PC-3 (cell line): Measurements from ENCODE around the gene HECW1.

ENCODE experiments used
- EZH2 ChIP-seq: fragments of 300-600 bp; sonication (generic); IDR thresholded peaks from one replicate; pipeline ENCODE4 v1.6.1; 2017; ENCODE audit warnings: antibody characterized with exemption, mild to moderate bottlenecking, low read length; ENCODE audit not compliant: unreplicated experiment
- TF ChIP-seq, protein P1 (sequence below): fragments of 300-600 bp; sonication (generic); conservative IDR thresholded peaks from 2 replicates; pipeline ENCODE4 v1.5.1; 2017; ENCODE audit warnings: antibody characterized with exemption, low read depth, mild to moderate bottlenecking, low read length

DNA sequence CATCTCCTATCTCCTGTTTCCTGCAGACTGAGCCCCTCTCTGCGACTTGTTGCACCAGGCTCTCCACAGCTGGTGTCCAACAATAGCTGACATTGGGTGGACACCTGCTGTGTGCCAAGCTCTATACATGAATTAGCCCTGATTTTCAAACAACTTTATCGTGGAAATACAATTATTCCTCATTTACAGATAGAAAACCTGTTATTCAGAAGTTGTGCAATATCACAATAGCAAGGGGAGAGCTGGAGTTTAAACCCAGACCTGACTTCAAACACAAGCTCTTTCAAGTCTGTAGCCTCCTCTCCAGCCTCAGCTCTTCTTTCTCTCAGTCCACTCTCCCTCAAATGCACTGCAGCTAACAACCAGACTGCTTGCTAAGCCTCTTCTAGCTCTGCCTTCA, 168.8 kb downstream of the HECW1 start:
- TF ChIP-seq, protein P1, sequence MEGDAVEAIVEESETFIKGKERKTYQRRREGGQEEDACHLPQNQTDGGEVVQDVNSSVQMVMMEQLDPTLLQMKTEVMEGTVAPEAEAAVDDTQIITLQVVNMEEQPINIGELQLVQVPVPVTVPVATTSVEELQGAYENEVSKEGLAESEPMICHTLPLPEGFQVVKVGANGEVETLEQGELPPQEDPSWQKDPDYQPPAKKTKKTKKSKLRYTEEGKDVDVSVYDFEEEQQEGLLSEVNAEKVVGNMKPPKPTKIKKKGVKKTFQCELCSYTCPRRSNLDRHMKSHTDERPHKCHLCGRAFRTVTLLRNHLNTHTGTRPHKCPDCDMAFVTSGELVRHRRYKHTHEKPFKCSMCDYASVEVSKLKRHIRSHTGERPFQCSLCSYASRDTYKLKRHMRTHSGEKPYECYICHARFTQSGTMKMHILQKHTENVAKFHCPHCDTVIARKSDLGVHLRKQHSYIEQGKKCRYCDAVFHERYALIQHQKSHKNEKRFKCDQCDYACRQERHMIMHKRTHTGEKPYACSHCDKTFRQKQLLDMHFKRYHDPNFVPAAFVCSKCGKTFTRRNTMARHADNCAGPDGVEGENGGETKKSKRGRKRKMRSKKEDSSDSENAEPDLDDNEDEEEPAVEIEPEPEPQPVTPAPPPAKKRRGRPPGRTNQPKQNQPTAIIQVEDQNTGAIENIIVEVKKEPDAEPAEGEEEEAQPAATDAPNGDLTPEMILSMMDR = no peak
- TF ChIP-seq EZH2 = no peak
